ENCODE data around the gene GSE1. TPM values are rescaled to one million over a fixed set of nuclear protein-coding genes. Genes with fewer than 3 reads are reported as not detected.

GSE1 gene
- total and polyA plus RNA-seq, 3 donors from 2014 or later = 49.9 to 212 (median 188) TPM

- Histone ChIP-seq H3K9me3 (no peaks in the 10 kb centered on the region), H3K4me3 (no peak overlapping the region), H3K36me3 (ENCODE audit: low read depth, missing control alignments) (no peaks in the 10 kb centered on the region), H3K27ac (no peak overlapping the region), H3K27me3 (no peaks in the 10 kb centered on the region), H3K4me1 (peaks cover 30% of the 10 kb centered on the region)
- WGBS, 2 donors = 83 to 85% methylated on average over 23 to 28 of the region's 28 CpGs
- TF ChIP-seq, protein P1, sequence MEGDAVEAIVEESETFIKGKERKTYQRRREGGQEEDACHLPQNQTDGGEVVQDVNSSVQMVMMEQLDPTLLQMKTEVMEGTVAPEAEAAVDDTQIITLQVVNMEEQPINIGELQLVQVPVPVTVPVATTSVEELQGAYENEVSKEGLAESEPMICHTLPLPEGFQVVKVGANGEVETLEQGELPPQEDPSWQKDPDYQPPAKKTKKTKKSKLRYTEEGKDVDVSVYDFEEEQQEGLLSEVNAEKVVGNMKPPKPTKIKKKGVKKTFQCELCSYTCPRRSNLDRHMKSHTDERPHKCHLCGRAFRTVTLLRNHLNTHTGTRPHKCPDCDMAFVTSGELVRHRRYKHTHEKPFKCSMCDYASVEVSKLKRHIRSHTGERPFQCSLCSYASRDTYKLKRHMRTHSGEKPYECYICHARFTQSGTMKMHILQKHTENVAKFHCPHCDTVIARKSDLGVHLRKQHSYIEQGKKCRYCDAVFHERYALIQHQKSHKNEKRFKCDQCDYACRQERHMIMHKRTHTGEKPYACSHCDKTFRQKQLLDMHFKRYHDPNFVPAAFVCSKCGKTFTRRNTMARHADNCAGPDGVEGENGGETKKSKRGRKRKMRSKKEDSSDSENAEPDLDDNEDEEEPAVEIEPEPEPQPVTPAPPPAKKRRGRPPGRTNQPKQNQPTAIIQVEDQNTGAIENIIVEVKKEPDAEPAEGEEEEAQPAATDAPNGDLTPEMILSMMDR (IDR thresholded peaks at IDR 0.05) = no peak
- no peak for TF ChIP-seq POLR2A (IDR thresholded peaks at IDR 0.05)
- intact Hi-C loops (cut with DNase I; ENCODE audit: low total_unique reads) = no loop called here
- DNase-seq = no peak
Observed at GRCh38 chr16:85619101-85619891, 6.2 kb downstream of the GSE1 start.

DNA sequence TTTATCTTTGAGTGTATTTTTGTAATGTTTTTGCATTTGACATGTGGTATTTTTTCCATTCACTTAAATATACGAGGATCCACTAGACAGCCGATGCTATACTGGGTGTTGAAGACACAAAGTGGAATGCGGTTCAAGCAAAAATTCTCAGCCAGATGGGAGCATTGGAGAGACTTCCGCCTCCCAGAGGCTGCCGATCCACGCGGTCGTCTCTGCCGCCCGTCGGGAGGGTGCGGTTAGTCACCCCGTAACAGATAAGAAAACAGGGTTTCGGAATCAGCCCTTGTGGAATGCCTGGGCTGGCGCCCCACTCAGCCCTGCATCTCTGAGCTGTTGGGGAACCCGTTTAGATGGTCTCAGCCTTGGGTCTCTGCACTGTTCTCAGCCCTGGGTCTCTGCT lies 7.3 kb downstream of the GSE1 start:
- intact Hi-C loops (cut with DNase I; ENCODE audit: low total_unique reads) = no loop called here
- Histone ChIP-seq H3K4me1 (peaks cover 20% of the 10 kb centered on the region), H3K27ac (no peak overlapping the region)

GRCh38 chr16:85621698-85622428 lies 8.7 kb downstream of the GSE1 start:
- H3K27ac ChIP-seq = no peak overlapping the region
- H3K27me3 ChIP-seq = no peaks in the 10 kb centered on the region
- 91% methylated on average over 10 to 13 of the region's 13 CpGs for WGBS, 2 donors
- TF ChIP-seq POLR2A (IDR thresholded peaks at IDR 0.05) = no peak
- TF ChIP-seq, protein P1 (IDR thresholded peaks at IDR 0.05) = no peak
- no peaks in the 10 kb centered on the region for H3K36me3 ChIP-seq (ENCODE audit: low read depth, missing control alignments)
- DNase-seq = no peak
- no peaks in the 10 kb centered on the region for H3K9me3 ChIP-seq
- H3K4me1 ChIP-seq = peaks cover 17% of the 10 kb centered on the region
- no peak overlapping the region for H3K4me3 ChIP-seq
- intact Hi-C loops (cut with DNase I; ENCODE audit: low total_unique reads) = no loop called here

More for the DNA sequence above, 7.3 kb downstream of the GSE1 start:
- H3K27me3 ChIP-seq = no peaks in the 10 kb centered on the region
- WGBS, 2 donors = 88 to 94% methylated on average over 16 of the region's 16 CpGs
- H3K4me3 ChIP-seq = no peak overlapping the region
- H3K36me3 ChIP-seq (ENCODE audit: low read depth, missing control alignments) = no peaks in the 10 kb centered on the region
- DNase-seq = no peak
- no peaks in the 10 kb centered on the region for H3K9me3 ChIP-seq
- TF ChIP-seq, protein P1 (IDR thresholded peaks at IDR 0.05) = no peak
- no peak for TF ChIP-seq POLR2A (IDR thresholded peaks at IDR 0.05)

DNA sequence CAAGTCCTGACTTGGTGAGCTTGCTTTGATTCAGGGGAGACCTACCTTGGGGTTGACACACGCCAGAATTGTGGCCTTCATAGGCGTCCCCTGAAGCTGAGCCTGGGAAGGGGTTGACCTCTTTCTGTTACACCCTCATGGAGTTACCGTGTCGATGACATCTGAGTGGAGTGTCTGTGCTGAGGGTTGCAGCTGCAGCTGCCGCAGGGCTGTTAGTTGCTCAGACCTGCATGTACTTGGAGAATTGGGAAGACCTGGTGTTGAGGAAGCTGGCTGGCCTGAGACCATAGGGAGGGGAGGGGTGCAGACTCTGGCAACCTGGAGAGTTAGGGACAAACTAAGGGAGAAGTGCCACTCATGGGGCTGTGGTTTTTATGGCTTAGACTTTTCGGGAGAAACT lies 9.6 kb downstream of the GSE1 start:
- DNase-seq = no peak
- no peak for TF ChIP-seq POLR2A (IDR thresholded peaks at IDR 0.05)
- TF ChIP-seq, protein P1 (IDR thresholded peaks at IDR 0.05) = no peak
- intact Hi-C loops (cut with DNase I; ENCODE audit: low total_unique reads) = no loop called here
- Histone ChIP-seq H3K27ac (no peak overlapping the region), H3K4me1 (peaks cover 17% of the 10 kb centered on the region), H3K4me3 (no peak overlapping the region), H3K9me3 (no peaks in the 10 kb centered on the region), H3K27me3 (no peaks in the 10 kb centered on the region), H3K36me3 (ENCODE audit: low read depth, missing control alignments) (no peaks in the 10 kb centered on the region)
- 79 to 82% methylated on average over 6 of the region's 6 CpGs for WGBS, 2 donors

Data from testis (tissue), 3 donors.